A204.1 (cell line): ENCODE measurements around the gene PPRC1.

Experiments
- FAIRE-seq: peaks from 2 replicates; lab custom pipeline; 2012; peaks lifted over from hg19 to GRCh38; lab: Jason Lieb, UNC

The PPRC1 gene

GRCh38 chr10:102132563-102133372 is at the start of gene PPRC1:
PPRC1 (plus strand) TSS chr10:102133040; CDS start chr10:102133069, 29 bp downstream.
- peak; percentile 85 for FAIRE-seq

GRCh38 chr10:102083541-102083940 is 49.3 kb upstream of the PPRC1 start:
- FAIRE-seq, result no peak

GRCh38 chr10:102085336-102085735 is 47.5 kb upstream of the PPRC1 start:
- no peak for FAIRE-seq

GRCh38 chr10:102086196-102086595 is 46.6 kb upstream of the PPRC1 start:
- no peak for FAIRE-seq

- FAIRE-seq, result no peak
These were observed 42.1 kb upstream of the PPRC1 start for GRCh38 chr10:102090772-102091171.

GRCh38 chr10:102096449-102096848 is 36.4 kb upstream of the PPRC1 start:
- FAIRE-seq, result no peak

GRCh38 chr10:102101152-102101551 is 31.7 kb upstream of the PPRC1 start:
- FAIRE-seq, result no peak

- FAIRE-seq, result no peak
These were observed 30.4 kb upstream of the PPRC1 start for GRCh38 chr10:102102421-102102820.

- FAIRE-seq, result no peak
These were observed 25.8 kb upstream of the PPRC1 start for GRCh38 chr10:102106998-102107397.

- FAIRE-seq, result no peak
These were observed 23.4 kb upstream of the PPRC1 start for GRCh38 chr10:102109166-102110116.

GRCh38 chr10:102111276-102111675 is 21.6 kb upstream of the PPRC1 start:
- no peak for FAIRE-seq

GRCh38 chr10:102112210-102112817 is 20.5 kb upstream of the PPRC1 start:
- no peak for FAIRE-seq

- no peak for FAIRE-seq
These were observed 19.4 kb upstream of the PPRC1 start for GRCh38 chr10:102113261-102113955.

GRCh38 chr10:102113956-102114857 is 18.6 kb upstream of the PPRC1 start:
- FAIRE-seq, result no peak

- no peak for FAIRE-seq
These were observed 17.8 kb upstream of the PPRC1 start for GRCh38 chr10:102114861-102115618.

GRCh38 chr10:102115775-102116174 is 17.1 kb upstream of the PPRC1 start:
- no peak for FAIRE-seq

GRCh38 chr10:102116656-102117055 is 16.2 kb upstream of the PPRC1 start:
- no peak for FAIRE-seq

- no peak for FAIRE-seq
These were observed 15.3 kb upstream of the PPRC1 start for GRCh38 chr10:102117391-102118159.

- FAIRE-seq, result no peak
These were observed 14.0 kb upstream of the PPRC1 start for GRCh38 chr10:102118867-102119266.
